Measurements from ENCODE around the gene RNF187.

DNA sequence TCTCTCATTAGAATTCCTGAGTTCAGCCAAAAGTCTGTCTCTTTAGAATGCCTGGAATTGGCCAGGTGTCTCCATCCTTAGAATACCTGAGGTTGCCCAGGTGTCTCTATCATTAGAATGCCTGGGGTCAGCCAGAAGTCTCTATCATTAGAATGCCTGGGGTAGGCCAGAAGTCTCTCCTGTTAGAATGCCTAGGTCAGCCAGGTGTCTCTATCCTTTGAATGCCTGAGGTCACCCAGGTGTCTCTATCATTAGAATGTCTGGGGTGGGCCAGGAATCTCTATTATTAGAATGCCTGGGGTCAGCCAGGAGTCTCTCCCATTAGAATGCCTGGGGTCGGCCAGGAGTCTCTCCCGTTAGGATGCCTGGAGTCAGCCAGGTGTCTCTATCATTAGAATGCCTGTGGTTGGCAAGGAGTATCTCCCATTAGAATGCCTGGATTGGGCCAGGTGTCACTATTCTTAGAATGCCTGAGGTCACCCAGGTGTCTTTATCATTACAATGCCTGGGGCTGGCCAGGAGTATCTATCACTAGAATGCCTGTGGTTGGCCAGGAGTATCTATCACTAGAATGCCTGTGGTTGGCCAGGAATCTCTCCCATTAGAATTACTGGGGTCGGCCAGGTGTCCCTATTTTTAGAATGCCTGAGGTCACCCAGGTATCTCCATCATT, 43.0 kb downstream of the RNF187 start:
- TF ChIP-seq, protein P1, sequence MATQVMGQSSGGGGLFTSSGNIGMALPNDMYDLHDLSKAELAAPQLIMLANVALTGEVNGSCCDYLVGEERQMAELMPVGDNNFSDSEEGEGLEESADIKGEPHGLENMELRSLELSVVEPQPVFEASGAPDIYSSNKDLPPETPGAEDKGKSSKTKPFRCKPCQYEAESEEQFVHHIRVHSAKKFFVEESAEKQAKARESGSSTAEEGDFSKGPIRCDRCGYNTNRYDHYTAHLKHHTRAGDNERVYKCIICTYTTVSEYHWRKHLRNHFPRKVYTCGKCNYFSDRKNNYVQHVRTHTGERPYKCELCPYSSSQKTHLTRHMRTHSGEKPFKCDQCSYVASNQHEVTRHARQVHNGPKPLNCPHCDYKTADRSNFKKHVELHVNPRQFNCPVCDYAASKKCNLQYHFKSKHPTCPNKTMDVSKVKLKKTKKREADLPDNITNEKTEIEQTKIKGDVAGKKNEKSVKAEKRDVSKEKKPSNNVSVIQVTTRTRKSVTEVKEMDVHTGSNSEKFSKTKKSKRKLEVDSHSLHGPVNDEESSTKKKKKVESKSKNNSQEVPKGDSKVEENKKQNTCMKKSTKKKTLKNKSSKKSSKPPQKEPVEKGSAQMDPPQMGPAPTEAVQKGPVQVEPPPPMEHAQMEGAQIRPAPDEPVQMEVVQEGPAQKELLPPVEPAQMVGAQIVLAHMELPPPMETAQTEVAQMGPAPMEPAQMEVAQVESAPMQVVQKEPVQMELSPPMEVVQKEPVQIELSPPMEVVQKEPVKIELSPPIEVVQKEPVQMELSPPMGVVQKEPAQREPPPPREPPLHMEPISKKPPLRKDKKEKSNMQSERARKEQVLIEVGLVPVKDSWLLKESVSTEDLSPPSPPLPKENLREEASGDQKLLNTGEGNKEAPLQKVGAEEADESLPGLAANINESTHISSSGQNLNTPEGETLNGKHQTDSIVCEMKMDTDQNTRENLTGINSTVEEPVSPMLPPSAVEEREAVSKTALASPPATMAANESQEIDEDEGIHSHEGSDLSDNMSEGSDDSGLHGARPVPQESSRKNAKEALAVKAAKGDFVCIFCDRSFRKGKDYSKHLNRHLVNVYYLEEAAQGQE (IDR thresholded peaks at IDR 0.05; ENCODE audit: insufficient read depth in 1 of 2, low read depth in 2 of 2, low read length in 1 of 2) = no peak
- TF ChIP-seq, protein P2, sequence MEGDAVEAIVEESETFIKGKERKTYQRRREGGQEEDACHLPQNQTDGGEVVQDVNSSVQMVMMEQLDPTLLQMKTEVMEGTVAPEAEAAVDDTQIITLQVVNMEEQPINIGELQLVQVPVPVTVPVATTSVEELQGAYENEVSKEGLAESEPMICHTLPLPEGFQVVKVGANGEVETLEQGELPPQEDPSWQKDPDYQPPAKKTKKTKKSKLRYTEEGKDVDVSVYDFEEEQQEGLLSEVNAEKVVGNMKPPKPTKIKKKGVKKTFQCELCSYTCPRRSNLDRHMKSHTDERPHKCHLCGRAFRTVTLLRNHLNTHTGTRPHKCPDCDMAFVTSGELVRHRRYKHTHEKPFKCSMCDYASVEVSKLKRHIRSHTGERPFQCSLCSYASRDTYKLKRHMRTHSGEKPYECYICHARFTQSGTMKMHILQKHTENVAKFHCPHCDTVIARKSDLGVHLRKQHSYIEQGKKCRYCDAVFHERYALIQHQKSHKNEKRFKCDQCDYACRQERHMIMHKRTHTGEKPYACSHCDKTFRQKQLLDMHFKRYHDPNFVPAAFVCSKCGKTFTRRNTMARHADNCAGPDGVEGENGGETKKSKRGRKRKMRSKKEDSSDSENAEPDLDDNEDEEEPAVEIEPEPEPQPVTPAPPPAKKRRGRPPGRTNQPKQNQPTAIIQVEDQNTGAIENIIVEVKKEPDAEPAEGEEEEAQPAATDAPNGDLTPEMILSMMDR (IDR thresholded peaks at IDR 0.05) = no peak
- TF ChIP-seq SIN3A (IDR thresholded peaks at IDR 0.05; ENCODE audit: borderline replicate concordance, insufficient read depth, low read depth, low read length) = no peak

Data from Panc1 (cell line).